WTC11 (cell line): Measurements from ENCODE around the gene FGFR4. TPM values are rescaled to one million over a fixed set of nuclear protein-coding genes. Genes with fewer than 3 reads are reported as not detected.

Experiments used
- ATAC-seq: fragments of 200-7000 bp; cut with Tn5 transposase; 2 replicates; pipeline ENCODE4 v1.10.0; 2021; ENCODE audit warnings: mild to moderate bottlenecking, moderate library complexity
- CTCF ChIA-PET: fragments of 300-600 bp; sonication (Branson Sonifier 250); formaldehyde crosslinking; loops from one replicate; lab custom pipeline; 2021; ENCODE audit warnings: antibody characterized with exemption; lab: Charles Lee
- POLR2A ChIA-PET: fragments of 350-600 bp; sonication (Branson Sonifier 250); formaldehyde crosslinking; loops from one replicate; lab custom pipeline; 2021; ENCODE audit warnings: antibody characterized with exemption; lab: Charles Lee
- DNase-seq: peaks from one replicate; pipeline ENCODE4 v3.0.0; 2021; ENCODE audit warnings: low spot score
- H3K27ac Mint-ChIP-seq: 2 replicates; pipeline ENCODE4 v1.8.0; 2021; ENCODE audit warnings: mixed read lengths
- H3K27me3 Mint-ChIP-seq: 2 replicates; pipeline ENCODE4 v1.8.0; 2021; ENCODE audit warnings: low read depth, mild to moderate bottlenecking, moderate library complexity, mixed read lengths
- H3K36me3 Mint-ChIP-seq: 2 replicates; pipeline ENCODE4 v1.8.0; 2021; ENCODE audit warnings: mixed read lengths
- H3K4me1 Mint-ChIP-seq: 2 replicates; pipeline ENCODE4 v1.8.0; 2022; ENCODE audit warnings: mixed read lengths
- H3K4me3 Mint-ChIP-seq: 2 replicates; pipeline ENCODE4 v1.8.0; 2021; ENCODE audit warnings: mild to moderate bottlenecking, moderate library complexity, mixed read lengths
- H3K9me3 Mint-ChIP-seq: 2 replicates; pipeline ENCODE4 v1.8.0; 2021; ENCODE audit warnings: mixed read lengths
- AFF4 ChIP-seq: sonication (generic); formaldehyde crosslinking; IDR thresholded peaks from 2 replicates; pipeline ENCODE4 v1.8.1; 2023; ENCODE audit warnings: mild to moderate bottlenecking, missing genetic modification reagents, borderline replicate concordance
- CREM ChIP-seq: sonication (generic); formaldehyde crosslinking; IDR thresholded peaks from 2 replicates; pipeline ENCODE4 v1.8.1; 2022; ENCODE audit warnings: mild to moderate bottlenecking, missing genetic modification reagents, moderate library complexity
- E2F4 ChIP-seq: sonication (generic); formaldehyde crosslinking; IDR thresholded peaks from 2 replicates; pipeline ENCODE4 v1.8.1; 2022; ENCODE audit warnings: low read depth, mild to moderate bottlenecking, moderate library complexity, missing genetic modification reagents, borderline replicate concordance
- ETV6 ChIP-seq: sonication (generic); formaldehyde crosslinking; IDR thresholded peaks from 2 replicates; pipeline ENCODE4 v1.8.1; 2022; ENCODE audit warnings: mild to moderate bottlenecking, missing genetic modification reagents
- FOXJ3 ChIP-seq: sonication (generic); formaldehyde crosslinking; IDR thresholded peaks from 2 replicates; pipeline ENCODE4 v1.9.0; 2021; ENCODE audit warnings: missing genetic modification reagents, mild to moderate bottlenecking, borderline replicate concordance
- FOXK1 ChIP-seq: sonication (generic); formaldehyde crosslinking; IDR thresholded peaks from 2 replicates; pipeline ENCODE4 v1.8.0; 2022; ENCODE audit warnings: mild to moderate bottlenecking, moderate library complexity, missing genetic modification reagents
- FOXP1 ChIP-seq: sonication (generic); formaldehyde crosslinking; IDR thresholded peaks from 2 replicates; pipeline ENCODE4 v1.8.0; 2022; ENCODE audit warnings: missing genetic modification reagents, mild to moderate bottlenecking, moderate library complexity, borderline replicate concordance
- GABPB1 ChIP-seq: sonication (generic); formaldehyde crosslinking; IDR thresholded peaks from 2 replicates; pipeline ENCODE4 v1.8.1; 2023; ENCODE audit warnings: mild to moderate bottlenecking, missing genetic modification reagents
- GTF2I ChIP-seq: fragments of 250-450 bp; sonication (Bioruptor Pico); conservative IDR thresholded peaks from 2 replicates; pipeline ENCODE4 v1.4.0; 2021; ENCODE audit warnings: mild to moderate bottlenecking
- HMGXB4 ChIP-seq: sonication (generic); formaldehyde crosslinking; IDR thresholded peaks from 2 replicates; pipeline ENCODE4 v1.8.1; 2023; ENCODE audit warnings: mild to moderate bottlenecking, moderate library complexity, missing genetic modification reagents
- JAZF1 ChIP-seq: fragments of 250-450 bp; sonication (Bioruptor Pico); IDR thresholded peaks from 2 replicates; pipeline ENCODE4 v1.9.0; 2021; ENCODE audit warnings: moderate library complexity, mild to moderate bottlenecking, inconsistent platforms
- NFATC4 ChIP-seq: fragments of 250-450 bp; sonication (Bioruptor Pico); IDR thresholded peaks from 2 replicates; pipeline ENCODE4 v1.9.0; 2021; ENCODE audit warnings: mild to moderate bottlenecking
- NFYB ChIP-seq: sonication (generic); formaldehyde crosslinking; conservative IDR thresholded peaks from 2 replicates; pipeline ENCODE4 v1.8.0; 2022; ENCODE audit warnings: low read depth, missing genetic modification reagents
- NR2C2 ChIP-seq: sonication (generic); formaldehyde crosslinking; IDR thresholded peaks from 2 replicates; pipeline ENCODE4 v1.8.0; 2022; ENCODE audit warnings: mild to moderate bottlenecking, missing genetic modification reagents
- SOX15 ChIP-seq: fragments of 250-450 bp; sonication (Bioruptor Pico); IDR thresholded peaks from 2 replicates; pipeline ENCODE4 v1.9.0; 2021; ENCODE audit warnings: mild to moderate bottlenecking
- TP53 ChIP-seq: sonication (generic); formaldehyde crosslinking; IDR thresholded peaks from 2 replicates; pipeline ENCODE4 v1.8.1; 2023; ENCODE audit warnings: mild to moderate bottlenecking, missing genetic modification reagents
- USF1 ChIP-seq: sonication (generic); formaldehyde crosslinking; IDR thresholded peaks from 2 replicates; pipeline ENCODE4 v1.8.0; 2022; ENCODE audit warnings: mild to moderate bottlenecking, missing genetic modification reagents
- ZBTB43 ChIP-seq: sonication (generic); formaldehyde crosslinking; IDR thresholded peaks from 2 replicates; pipeline ENCODE4 v1.8.1; 2023; ENCODE audit warnings: mild to moderate bottlenecking, missing genetic modification reagents
- ZNF121 ChIP-seq: sonication (generic); formaldehyde crosslinking; IDR thresholded peaks from 2 replicates; pipeline ENCODE4 v1.8.0; 2023; ENCODE audit warnings: missing genetic modification reagents
- ZNF232 ChIP-seq: sonication (generic); formaldehyde crosslinking; IDR thresholded peaks from 2 replicates; pipeline ENCODE4 v1.8.0; 2022; ENCODE audit warnings: mild to moderate bottlenecking, missing genetic modification reagents
- ZNF281 ChIP-seq: sonication (generic); formaldehyde crosslinking; IDR thresholded peaks from 2 replicates; pipeline ENCODE4 v1.8.0; 2023; ENCODE audit warnings: mild to moderate bottlenecking, missing genetic modification reagents
- ZNF423 ChIP-seq: fragments of 250-450 bp; sonication (Bioruptor Pico); IDR thresholded peaks from 2 replicates; pipeline ENCODE4 v2.1.2; 2022; ENCODE audit warnings: mild to moderate bottlenecking, moderate library complexity
- total RNA-seq: library from RNA; stranded (reverse); gene quantifications from 3 replicates; pipeline ENCODE4 v1.2.3, GENCODE V29; 2021

FGFR4 gene
- total RNA-seq, 1 experiment from 2014 or later, result 108 TPM

- CTCF ChIA-PET, result no interaction called here
- Mint-ChIP-seq H3K27ac (peak overlapping the region; percentile 55), H3K9me3 (no peaks in the 10 kb centered on the region), H3K4me1 (peaks cover 21% of the 10 kb centered on the region), H3K27me3 (no peaks in the 10 kb centered on the region), H3K4me3 (no peak overlapping the region)
- ATAC-seq (no peak), DNase-seq (no peak)
- TF ChIP-seq ZNF423, result no peak
- TF ChIP-seq, all 79 proteins: peak for 0
- H3K36me3 Mint-ChIP-seq, result peaks cover 68% of the 10 kb centered on the region
- POLR2A ChIA-PET, result no interaction called here
These were observed 54.8 kb downstream of the FGFR4 start for GRCh38 chr5:177141496-177141895.

- H3K4me3 Mint-ChIP-seq, result no peak overlapping the region
- POLR2A ChIA-PET, result no interaction called here
- peaks cover 15% of the 10 kb centered on the region for H3K4me1 Mint-ChIP-seq
- DNase-seq (no peak), ATAC-seq (no peak)
- H3K27me3 Mint-ChIP-seq, result no peaks in the 10 kb centered on the region
- CTCF ChIA-PET, result no interaction called here
- TF ChIP-seq FOXK1 (no peak), ZNF121 (CRISPR knock-in tag) (no peak), NFATC4 (no peak), AFF4 (CRISPR knock-in tag) (no peak), ETV6 (CRISPR knock-in tag) (no peak), NR2C2 (CRISPR knock-in tag) (no peak), USF1 (CRISPR knock-in tag) (no peak), NFYB (CRISPR knock-in tag) (no peak), SOX15 (CRISPR knock-in tag) (no peak), CREM (CRISPR knock-in tag) (no peak), GABPB1 (CRISPR knock-in tag) (no peak), TP53 (CRISPR knock-in tag) (no peak)
- H3K9me3 Mint-ChIP-seq, result no peaks in the 10 kb centered on the region
- peaks cover 66% of the 10 kb centered on the region for H3K36me3 Mint-ChIP-seq
- H3K27ac Mint-ChIP-seq, result peak overlapping the region; percentile 51; the same call in 1 of the 2 replicates
These were observed 55.4 kb downstream of the FGFR4 start for GRCh38 chr5:177142098-177142611.

- Mint-ChIP-seq H3K9me3 (no peaks in the 10 kb centered on the region), H3K27me3 (no peaks in the 10 kb centered on the region), H3K27ac (no peak overlapping the region; the same call in 1 of the 2 replicates), H3K36me3 (peaks cover 64% of the 10 kb centered on the region), H3K4me1 (peaks cover 15% of the 10 kb centered on the region; the same call in 1 of the 2 replicates), H3K4me3 (no peak overlapping the region)
- ChIA-PET POLR2A (no interaction called here), CTCF (no interaction called here)
- no peak for DNase-seq
- ATAC-seq, result no peak
- TF ChIP-seq ZNF281 (CRISPR knock-in tag) (no peak), ZNF232 (no peak), GTF2I (CRISPR knock-in tag) (no peak), FOXP1 (no peak), FOXJ3 (CRISPR knock-in tag) (no peak), JAZF1 (no peak), ZBTB43 (CRISPR knock-in tag) (no peak), ZNF423 (no peak), HMGXB4 (CRISPR knock-in tag) (no peak), E2F4 (CRISPR knock-in tag) (no peak)
These were observed 56.1 kb downstream of the FGFR4 start for GRCh38 chr5:177142778-177143177.
